ENCODE results near the gene PTTG1IP.
"Not testable (repeated sequence)": the region's sequence is repeated elsewhere in the genome, so short reads cannot be mapped to it uniquely, and the experiment has no call there.

Gene PTTG1IP

GRCh38 chr21:44879238-44879637 is 5.7 kb upstream of the PTTG1IP start:
- DNase-seq = not testable (repeated sequence)

GRCh38 chr21:44878053-44878982 is 4.8 kb upstream of the PTTG1IP start:
- DNase-seq = no peak

GRCh38 chr21:44876849-44877575 is 3.5 kb upstream of the PTTG1IP start:
- DNase-seq = no peak

GRCh38 chr21:44875316-44875700 is 1.8 kb upstream of the PTTG1IP start:
- no peak for DNase-seq

- no peak for DNase-seq
Observed at GRCh38 chr21:44874497-44875315, 1.2 kb upstream of the PTTG1IP start.

GRCh38 chr21:44874240-44874496 is 678 bp upstream of the PTTG1IP start:
- DNase-seq = no peak

- no peak for DNase-seq
Observed at GRCh38 chr21:44872649-44873355, 688 bp downstream of the PTTG1IP start.

GRCh38 chr21:44872323-44872648 is 1.2 kb downstream of the PTTG1IP start:
- no peak for DNase-seq

GRCh38 chr21:44871576-44872269 is 1.8 kb downstream of the PTTG1IP start:
- no peak for DNase-seq

GRCh38 chr21:44870748-44871495 is 2.6 kb downstream of the PTTG1IP start:
- no peak for DNase-seq

- DNase-seq = no peak
Observed at GRCh38 chr21:44869781-44870747, 3.4 kb downstream of the PTTG1IP start.

GRCh38 chr21:44868707-44869106 is 4.8 kb downstream of the PTTG1IP start:
- DNase-seq = no peak

- no peak for DNase-seq
Observed at GRCh38 chr21:44867999-44868700, 5.3 kb downstream of the PTTG1IP start.

- DNase-seq = no peak
Observed at GRCh38 chr21:44867464-44867863, 6.0 kb downstream of the PTTG1IP start.

GRCh38 chr21:44866780-44867179 is 6.7 kb downstream of the PTTG1IP start:
- no peak for DNase-seq

GRCh38 chr21:44865561-44866280 is 7.8 kb downstream of the PTTG1IP start:
- DNase-seq = no peak

- no peak for DNase-seq
Observed at GRCh38 chr21:44862869-44863685, 10.4 kb downstream of the PTTG1IP start.

GRCh38 chr21:44858791-44859190 is 14.7 kb downstream of the PTTG1IP start:
- no peak for DNase-seq

All from activated T-cell treated with anti-CD3 and anti-CD28 coated beads for 4 hours (primary cell).